CD14-positive monocyte (primary cell): ENCODE measurements around the gene TMED10. TPM values are rescaled to one million over a fixed set of nuclear protein-coding genes. Genes with fewer than 3 reads are reported as not detected.

ENCODE experiments used
- DNase-seq, 3 donors: peaks; one replicate each; pipeline ENCODE4 v3.0.0-alpha.2; 2011 to 2022
- H2AFZ ChIP-seq: 2 replicates; pipeline ENCODE4 v1.6.0; 2012; ENCODE audit warnings: mild to moderate bottlenecking, low read depth, low read length, inconsistent platforms; ENCODE audit not compliant: insufficient read depth, poor library complexity, severe bottlenecking
- H3K27ac ChIP-seq, 2 donors: 1 replicate in 1 of 2; 2 replicates in 1 of 2; pipeline ENCODE4 v1.5.1; 2012 to 2013; ENCODE audit warnings: low read length in 2 of 2, control low read depth in 1 of 2, inconsistent platforms in 1 of 2, low read depth in 1 of 2, mild to moderate bottlenecking in 1 of 2
- H3K27me3 ChIP-seq, 2 donors: one replicate each; pipeline versions ENCODE4 v1.6.0 to v1.6.1; 2011 to 2013; ENCODE audit warnings: low read length in 2 of 2; ENCODE audit not compliant: control insufficient read depth in 2 of 2, insufficient read depth in 2 of 2
- H3K36me3 ChIP-seq, 2 donors: replicated peaks in 1 of 2; 1 replicate in 1 of 2; 2 replicates in 1 of 2; pipeline versions ENCODE4 v1.5.1 to v1.6.1; 2012 to 2013; ENCODE audit warnings: low read length in 2 of 2, control low read depth in 1 of 2, inconsistent platforms in 1 of 2, mild to moderate bottlenecking in 1 of 2; ENCODE audit not compliant: insufficient read depth in 2 of 2, control insufficient read depth in 1 of 2
- H3K4me1 ChIP-seq, 2 donors: 1 replicate in 1 of 2; 2 replicates in 1 of 2; pipeline versions ENCODE4 v1.5.1 to v1.6.1; 2012 to 2013; ENCODE audit warnings: low read length in 2 of 2, control low read depth in 1 of 2, inconsistent platforms in 1 of 2, mild to moderate bottlenecking in 1 of 2, moderate library complexity in 1 of 2; ENCODE audit not compliant: insufficient read depth in 2 of 2, control insufficient read depth in 1 of 2
- H3K4me2 ChIP-seq: replicated peaks from 2 replicates; pipeline ENCODE3; 2012; ENCODE audit warnings: low read length, moderate library complexity, mild to moderate bottlenecking; ENCODE audit not compliant: poor library complexity, severe bottlenecking; ENCODE audit errors: extremely low read depth
- H3K4me3 ChIP-seq, 3 experiments: fragments of 200-600 bp in 1 of 3; sonication (generic) in 1 of 3; replicated peaks in 1 of 3; 1 replicate in 2 of 3; 2 replicates in 1 of 3; pipeline ENCODE4 v1.5.1; 2011 to 2013; ENCODE audit warnings: low read length in 3 of 3, mild to moderate bottlenecking in 3 of 3, control low read depth in 2 of 3, low read depth in 2 of 3, inconsistent platforms in 1 of 3, moderate library complexity in 1 of 3
- H3K79me2 ChIP-seq: 2 replicates; pipeline ENCODE4 v1.6.0; 2012; ENCODE audit warnings: mild to moderate bottlenecking, control low read depth, inconsistent platforms, low read length, moderate library complexity; ENCODE audit not compliant: insufficient read depth
- H3K9ac ChIP-seq: 2 replicates; pipeline ENCODE4 v1.6.0; 2017; ENCODE audit warnings: low read length, mild to moderate bottlenecking; ENCODE audit not compliant: insufficient read depth, poor library complexity, severe bottlenecking
- H3K9me3 ChIP-seq, 2 donors: replicated peaks in 1 of 2; 1 replicate in 1 of 2; 2 replicates in 1 of 2; pipeline versions ENCODE4 v1.5.1 to v1.6.1; 2012 to 2013; ENCODE audit warnings: low read length in 2 of 2, control low read depth in 1 of 2; ENCODE audit not compliant: control insufficient read depth in 1 of 2, insufficient read depth in 1 of 2
- H4K20me1 ChIP-seq: 2 replicates; pipeline ENCODE4 v1.6.0; 2012; ENCODE audit warnings: mild to moderate bottlenecking, low read length, control low read depth, moderate library complexity; ENCODE audit not compliant: insufficient read depth
- H3K27ac Mint-ChIP-seq, 7 donors: one replicate each; pipeline ENCODE4 v1.8.0; 2020; ENCODE audit warnings: mild to moderate bottlenecking in 7 of 7, mixed read lengths in 7 of 7, moderate library complexity in 6 of 7, inconsistent platforms in 2 of 7
- H3K27me3 Mint-ChIP-seq, 3 donors: one replicate each; pipeline ENCODE4 v1.8.0; 2021 to 2022; ENCODE audit warnings: low read depth in 3 of 3, mild to moderate bottlenecking in 3 of 3, mixed read lengths in 3 of 3, moderate library complexity in 3 of 3, inconsistent platforms in 1 of 3
- H3K36me3 Mint-ChIP-seq, 2 donors: one replicate each; pipeline ENCODE4 v1.8.0; 2020; ENCODE audit warnings: mixed read lengths in 2 of 2, inconsistent platforms in 1 of 2, mild to moderate bottlenecking in 1 of 2
- H3K4me1 Mint-ChIP-seq: one replicate; pipeline ENCODE4 v1.8.0; 2020; ENCODE audit warnings: mild to moderate bottlenecking, mixed read lengths
- H3K4me3 Mint-ChIP-seq, 2 donors: one replicate each; pipeline ENCODE4 v1.8.0; 2020; ENCODE audit warnings: mild to moderate bottlenecking in 2 of 2, mixed read lengths in 2 of 2, moderate library complexity in 1 of 2
- H3K9me3 Mint-ChIP-seq, 7 donors: one replicate each; pipeline ENCODE4 v1.8.0; 2020 to 2022; ENCODE audit warnings: mixed read lengths in 7 of 7, mild to moderate bottlenecking in 6 of 7, moderate library complexity in 6 of 7, inconsistent platforms in 2 of 7
- WGBS: methylation state at CpG from one replicate; pipeline ENCODE4 v1.1.5; 2013; ENCODE audit warnings: missing lambda C conversion rate; ENCODE audit not compliant: insufficient coverage; 5-methylcytosine and 5-hydroxymethylcytosine counted together
- intact Hi-C, 2 donors: fragments of 100-400 bp; cut with micrococcal nuclease; formaldehyde crosslinking; loops; one replicate each; pipeline versions ENCODE4 v1.15.0 to v1.15.1; 2023
- polyA plus RNA-seq, 3 donors: library from polyadenylated mRNA; depleted of rRNA in 1 of 3; unstranded in 2 of 3; stranded (reverse) in 1 of 3; fragments of 300-500 nt in 2 of 3; fragments of >200 nt in 1 of 3; fragmentation: Illumina TruSeq in 2 of 3; gene quantifications; 1 replicate in 2 of 3; 2 replicates in 1 of 3; pipeline ENCODE4 v1.2.3, GENCODE V29; 2012 to 2021
- TF ChIP-seq, protein P1 (sequence below): fragments of 200-600 bp; IDR thresholded peaks from one replicate; pipeline ENCODE4 v1.8.0; 2022; ENCODE audit warnings: antibody characterized with exemption, mild to moderate bottlenecking

TMED10 gene
- polyA plus RNA-seq, 3 donors: 98.5 to 243 (median 233) TPM

DNA sequence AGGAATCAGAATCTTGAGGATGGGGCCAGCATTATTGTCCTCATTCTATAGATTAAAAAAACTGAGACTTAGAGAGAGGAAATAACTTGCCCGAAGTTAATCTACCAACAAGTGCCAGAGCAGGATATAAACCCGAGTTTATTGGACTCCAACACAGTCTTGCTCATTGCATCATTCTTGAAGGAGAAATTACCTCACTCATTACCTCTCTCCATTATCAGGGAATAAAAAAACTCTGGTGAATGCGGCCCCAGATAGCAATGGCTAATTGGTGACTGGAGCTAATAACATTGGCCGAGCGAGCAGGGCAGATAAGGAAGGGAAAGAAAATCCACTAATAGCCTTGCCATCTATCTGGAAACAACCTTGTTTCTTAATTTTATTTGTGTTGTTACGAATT lies 24.7 kb upstream of the TMED10 start:
- H3K4me3 Mint-ChIP-seq: no peak overlapping the region
- Histone ChIP-seq H3K9ac (no peak overlapping the region), H2AFZ (no peak overlapping the region), H3K4me3 (no peak overlapping the region), H3K9me3 (no peaks in the 10 kb centered on the region), H3K79me2 (no peaks in the 10 kb centered on the region), H3K4me1 (peaks cover 38 to 47% of the 10 kb centered on the region in 2 donors), H3K27ac (no peak overlapping the region), H3K4me2 (no peak overlapping the region), H3K27me3 (no peaks in the 10 kb centered on the region), H3K36me3 (no peaks in the 10 kb centered on the region), H4K20me1 (no peaks in the 10 kb centered on the region)
- H3K36me3 Mint-ChIP-seq: peaks cover 0 to 5% of the 10 kb centered on the region in 2 donors
- H3K9me3 Mint-ChIP-seq: peaks cover 0 to 2% (median 0%) of the 10 kb centered on the region in 7 donors
- peaks cover 53% of the 10 kb centered on the region for H3K4me1 Mint-ChIP-seq
- intact Hi-C loops: no loop called here
- TF ChIP-seq, protein P1, sequence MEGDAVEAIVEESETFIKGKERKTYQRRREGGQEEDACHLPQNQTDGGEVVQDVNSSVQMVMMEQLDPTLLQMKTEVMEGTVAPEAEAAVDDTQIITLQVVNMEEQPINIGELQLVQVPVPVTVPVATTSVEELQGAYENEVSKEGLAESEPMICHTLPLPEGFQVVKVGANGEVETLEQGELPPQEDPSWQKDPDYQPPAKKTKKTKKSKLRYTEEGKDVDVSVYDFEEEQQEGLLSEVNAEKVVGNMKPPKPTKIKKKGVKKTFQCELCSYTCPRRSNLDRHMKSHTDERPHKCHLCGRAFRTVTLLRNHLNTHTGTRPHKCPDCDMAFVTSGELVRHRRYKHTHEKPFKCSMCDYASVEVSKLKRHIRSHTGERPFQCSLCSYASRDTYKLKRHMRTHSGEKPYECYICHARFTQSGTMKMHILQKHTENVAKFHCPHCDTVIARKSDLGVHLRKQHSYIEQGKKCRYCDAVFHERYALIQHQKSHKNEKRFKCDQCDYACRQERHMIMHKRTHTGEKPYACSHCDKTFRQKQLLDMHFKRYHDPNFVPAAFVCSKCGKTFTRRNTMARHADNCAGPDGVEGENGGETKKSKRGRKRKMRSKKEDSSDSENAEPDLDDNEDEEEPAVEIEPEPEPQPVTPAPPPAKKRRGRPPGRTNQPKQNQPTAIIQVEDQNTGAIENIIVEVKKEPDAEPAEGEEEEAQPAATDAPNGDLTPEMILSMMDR: no peak
- peaks cover 0 to 3% (median 1%) of the 10 kb centered on the region in 3 donors for H3K27me3 Mint-ChIP-seq
- WGBS: no CpG with 5 or more reads among the region's 6 CpGs
- no peak overlapping the region for H3K27ac Mint-ChIP-seq
- no peak for DNase-seq

DNA sequence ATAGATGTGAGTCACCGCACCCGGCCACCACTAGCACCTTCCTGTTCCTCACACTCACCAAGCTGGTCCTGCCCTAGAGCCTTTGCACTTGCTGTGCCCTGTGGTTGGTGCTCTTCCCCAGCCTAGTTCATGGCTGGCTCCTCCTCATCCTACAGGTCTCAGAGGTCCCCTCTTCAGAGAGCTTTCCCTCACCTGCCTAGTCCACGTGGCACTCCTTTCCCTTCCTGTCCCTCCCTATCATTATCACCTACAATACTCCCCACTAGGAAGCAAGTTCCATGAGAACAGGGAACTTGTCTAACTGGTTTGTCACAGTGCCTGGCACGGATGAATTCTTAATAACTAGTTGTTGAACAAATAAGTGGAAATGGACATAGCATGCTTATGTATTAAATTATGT lies 24.0 kb upstream of the TMED10 start:
- Histone ChIP-seq H3K4me1 (peaks cover 33 to 43% of the 10 kb centered on the region in 2 donors), H3K4me2 (no peak overlapping the region), H3K9ac (no peak overlapping the region), H3K36me3 (no peaks in the 10 kb centered on the region), H3K79me2 (no peaks in the 10 kb centered on the region), H3K9me3 (no peaks in the 10 kb centered on the region), H4K20me1 (no peaks in the 10 kb centered on the region), H3K4me3 (no peak overlapping the region), H3K27ac (no peak overlapping the region), H3K27me3 (no peaks in the 10 kb centered on the region), H2AFZ (no peak overlapping the region)
- intact Hi-C loops: no loop called here
- 80% methylated on average over 3 of the region's 4 CpGs for WGBS
- Mint-ChIP-seq H3K27ac (peak overlapping the region in 6 of 7 donors; percentile 7 to 85 (median 56)), H3K27me3 (peaks cover 0 to 5% (median 1%) of the 10 kb centered on the region in 3 donors), H3K4me3 (no peak overlapping the region), H3K4me1 (peaks cover 48% of the 10 kb centered on the region), H3K9me3 (peaks cover 0 to 2% (median 0%) of the 10 kb centered on the region in 7 donors), H3K36me3 (peaks cover 0 to 6% of the 10 kb centered on the region in 2 donors)
- TF ChIP-seq, protein P1: no peak
- no peak for DNase-seq
